GM19023 (cell line): Measurements from ENCODE around the gene ZNF488.

Experiments used
- ATAC-seq: cut with Tn5 transposase; IDR thresholded peaks from one replicate; pipeline ENCODE4 v1.9.1; 2021; ENCODE audit warnings: mild to moderate bottlenecking, moderate library complexity; ENCODE audit not compliant: unreplicated experiment

ZNF488 gene

DNA sequence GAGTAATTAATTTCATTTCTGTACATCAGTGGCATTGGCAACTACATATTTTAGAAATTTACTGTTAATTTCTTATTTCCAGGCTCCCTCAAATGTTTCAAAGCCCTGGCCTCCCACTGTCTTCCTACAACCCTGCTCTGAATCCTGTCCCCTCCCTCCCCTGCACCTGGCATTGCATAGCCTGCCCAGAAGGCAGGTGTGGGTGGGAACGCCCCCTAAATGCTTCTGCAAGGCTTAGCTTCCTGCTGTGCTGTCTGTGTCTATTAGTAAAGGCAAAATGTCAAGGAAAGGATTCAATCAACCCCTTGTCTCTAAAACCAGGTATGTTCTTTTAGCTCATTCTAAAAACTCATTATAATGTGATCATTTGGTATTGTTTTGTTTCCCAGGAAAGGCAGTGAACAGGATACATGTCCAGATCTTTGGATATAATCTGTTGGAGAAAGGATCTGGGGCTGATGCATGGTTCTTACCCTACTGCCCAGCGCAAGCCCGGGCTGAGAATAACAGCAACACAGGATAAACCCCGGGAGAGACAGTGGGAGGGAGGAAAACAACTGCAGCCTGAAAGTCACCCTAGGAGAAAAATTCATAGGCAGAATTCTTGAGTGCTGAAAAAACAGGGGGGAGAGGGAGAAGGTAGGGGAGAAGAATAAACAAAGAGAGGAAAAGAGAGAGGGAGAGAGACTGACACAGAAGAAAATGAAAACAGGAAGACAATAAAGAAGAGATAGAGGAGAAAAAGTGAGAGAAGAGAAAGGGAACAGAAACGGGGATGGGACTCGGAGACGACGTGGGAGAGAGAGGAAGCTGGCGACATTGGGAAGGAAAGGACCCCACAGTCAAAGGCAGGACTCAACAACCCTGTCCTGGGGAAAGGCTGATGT, 589 bp downstream of the ZNF488 start:
- ATAC-seq = no peak

DNA sequence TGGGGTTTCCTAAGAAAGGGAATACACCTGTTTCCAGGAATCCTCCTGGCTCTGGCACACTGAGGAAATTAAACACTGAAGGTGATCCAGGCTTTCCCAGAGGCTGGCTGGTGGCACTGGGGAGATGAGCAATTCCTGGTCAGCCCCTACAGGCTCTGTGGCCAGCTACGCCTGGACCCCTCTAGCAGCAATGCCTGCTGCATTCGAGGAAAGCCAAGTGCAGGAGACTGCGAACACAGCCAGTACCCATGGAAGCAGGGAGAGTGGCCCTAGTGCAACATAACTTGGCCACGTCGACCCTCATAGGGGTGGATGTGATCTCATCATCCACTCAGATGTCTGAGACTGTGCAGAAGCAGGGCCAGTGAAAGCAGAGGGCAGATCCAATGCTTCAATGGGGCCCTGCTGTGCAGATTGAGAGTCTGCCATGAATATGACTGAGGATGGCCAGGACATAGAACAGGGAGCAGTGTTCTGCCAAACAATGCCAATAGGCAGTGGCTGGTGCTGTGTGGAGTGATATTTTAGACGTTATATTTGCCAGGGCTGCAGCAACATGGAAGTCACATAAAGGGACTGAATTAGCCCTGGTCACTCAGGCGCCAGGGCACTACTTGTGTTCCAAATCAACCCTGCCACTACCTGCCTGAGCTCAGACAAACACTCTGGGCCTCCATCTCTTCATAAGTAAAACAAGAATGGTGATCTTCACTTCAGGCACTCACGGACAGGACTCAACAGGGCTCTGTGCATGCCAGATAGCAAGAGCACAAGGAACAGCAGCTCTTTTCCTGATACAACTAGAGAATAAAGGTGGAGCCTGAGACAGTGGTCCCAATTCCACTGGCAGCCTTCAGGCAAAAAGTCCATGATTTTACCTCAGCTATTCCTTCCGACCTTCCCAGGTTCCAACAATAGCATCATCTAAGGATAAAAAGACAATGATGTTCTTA, 2.4 kb downstream of the ZNF488 start:
- no peak for ATAC-seq

DNA sequence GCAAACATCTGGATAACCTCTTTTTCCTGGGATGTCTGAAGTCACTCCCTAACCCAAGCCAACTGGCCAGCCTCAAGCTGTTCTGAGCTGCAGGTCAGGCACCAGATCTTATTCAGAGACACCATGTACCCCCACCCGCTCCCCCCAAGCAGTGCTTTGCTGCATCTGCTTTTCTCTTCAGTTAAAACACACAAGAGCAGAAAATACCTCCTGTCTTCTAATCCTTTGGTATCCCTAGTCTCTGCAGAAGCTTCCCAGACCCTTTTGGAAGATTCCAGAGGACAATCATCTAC, 3.0 kb downstream of the ZNF488 start:
- no peak for ATAC-seq

DNA sequence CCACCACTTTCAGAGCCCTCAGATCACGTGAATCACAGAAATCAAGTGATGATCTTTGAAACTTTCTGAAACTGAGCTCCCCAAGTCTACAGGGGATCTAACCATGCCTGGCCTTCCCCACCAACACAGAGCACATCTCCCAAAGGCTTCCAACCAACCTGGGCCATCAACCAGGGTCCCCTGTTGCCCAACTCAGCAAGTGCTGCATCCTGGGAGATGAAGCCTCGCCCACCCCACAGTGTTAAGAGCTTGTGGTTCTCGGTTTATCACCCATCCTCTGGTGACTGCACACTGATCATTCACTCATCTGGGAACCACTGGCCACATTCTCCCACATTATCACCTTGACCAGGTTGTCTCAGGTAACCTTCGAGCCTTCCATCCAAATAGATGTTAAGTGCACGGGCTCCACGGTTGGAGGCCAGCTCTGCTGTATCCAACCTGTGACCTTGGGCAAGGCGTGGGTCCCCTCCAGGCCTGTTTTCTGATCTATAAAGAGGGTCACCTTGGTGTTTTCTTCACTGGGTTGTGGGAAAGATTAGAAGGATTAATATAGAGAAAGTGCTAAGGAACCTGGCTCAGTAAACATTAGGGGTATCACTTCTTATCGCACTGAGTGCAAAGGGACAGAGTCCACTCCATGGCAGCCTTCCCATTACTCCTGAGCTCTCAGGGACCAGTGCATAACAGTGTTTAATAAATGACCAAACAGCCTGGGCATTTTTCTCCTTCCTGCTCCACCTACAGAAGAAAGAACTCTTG, 3.6 kb downstream of the ZNF488 start:
- no peak for ATAC-seq

DNA sequence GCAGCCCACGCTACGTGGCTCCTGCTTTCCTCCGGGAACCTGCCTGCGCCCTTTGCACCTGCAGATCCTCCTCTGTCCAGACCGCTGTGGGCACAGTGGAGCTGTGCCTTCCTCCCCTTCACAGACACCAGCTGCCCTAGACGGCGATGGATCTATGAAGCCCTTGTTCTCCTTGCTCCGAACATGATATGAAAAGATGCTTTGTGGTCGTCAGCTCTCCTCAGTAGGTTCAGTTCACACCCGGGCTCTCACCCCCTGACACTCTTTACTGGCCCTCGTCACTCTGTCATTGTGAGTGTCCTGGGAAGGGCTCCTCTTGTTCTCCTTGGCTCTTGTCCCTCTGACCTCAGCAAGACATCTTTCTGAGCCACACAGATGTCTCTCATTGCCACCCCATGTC, 4.2 kb downstream of the ZNF488 start:
- no peak for ATAC-seq

DNA sequence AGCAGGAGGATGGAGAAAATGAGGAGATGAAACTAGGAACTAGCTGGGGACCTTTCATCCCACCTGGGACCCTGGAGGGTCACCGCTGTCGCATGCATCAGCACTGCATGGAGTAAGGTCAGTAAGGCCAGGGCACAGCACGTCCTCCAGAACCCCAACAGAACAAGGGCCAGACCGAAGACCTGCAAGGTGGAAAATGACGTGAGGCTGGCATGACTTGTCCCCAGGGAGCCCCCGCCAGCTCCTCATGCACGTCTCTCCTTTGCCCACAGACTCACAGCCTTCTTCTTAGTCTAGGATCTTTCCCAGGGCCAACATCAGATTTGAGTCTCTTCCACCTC, 4.7 kb downstream of the ZNF488 start:
- no peak for ATAC-seq

DNA sequence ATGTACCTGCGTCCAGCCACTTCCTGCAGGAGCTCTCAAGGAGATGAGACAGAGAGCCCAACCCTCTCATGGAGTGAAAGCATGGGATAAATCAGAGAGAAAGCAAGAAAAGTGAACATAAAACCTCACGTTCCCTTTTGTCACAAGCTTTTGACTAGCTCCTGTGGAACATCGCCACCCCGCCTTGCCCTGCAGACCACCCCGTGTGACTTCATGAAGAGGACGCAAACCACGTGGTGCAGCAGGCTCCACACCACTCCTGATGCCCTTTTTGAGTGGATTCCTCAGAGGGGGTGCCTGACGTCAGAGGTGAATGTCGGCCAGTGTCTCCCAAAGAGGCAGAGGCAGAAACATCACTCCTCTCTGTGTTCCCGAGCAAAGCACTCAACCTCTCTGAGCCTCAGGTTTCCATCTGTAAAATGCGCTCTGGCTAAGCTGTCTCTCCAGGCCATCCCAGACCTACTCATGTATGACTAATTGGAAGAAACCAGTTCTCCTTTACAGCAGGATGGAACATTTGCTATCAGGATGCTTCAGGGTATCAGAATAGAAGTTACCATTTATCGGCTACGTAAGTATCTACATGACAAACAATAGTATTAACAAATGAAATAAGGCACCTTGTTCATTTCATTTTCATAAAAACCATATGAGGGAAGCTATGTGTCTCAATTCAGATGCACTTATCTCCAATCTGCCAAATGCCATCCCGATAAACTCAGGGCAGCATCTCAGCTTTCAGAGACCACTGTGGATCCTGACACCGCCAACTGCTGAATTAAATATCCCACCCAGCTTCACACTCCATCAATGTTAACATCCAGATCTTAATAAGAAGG, 5.3 kb downstream of the ZNF488 start:
- ATAC-seq = no peak

DNA sequence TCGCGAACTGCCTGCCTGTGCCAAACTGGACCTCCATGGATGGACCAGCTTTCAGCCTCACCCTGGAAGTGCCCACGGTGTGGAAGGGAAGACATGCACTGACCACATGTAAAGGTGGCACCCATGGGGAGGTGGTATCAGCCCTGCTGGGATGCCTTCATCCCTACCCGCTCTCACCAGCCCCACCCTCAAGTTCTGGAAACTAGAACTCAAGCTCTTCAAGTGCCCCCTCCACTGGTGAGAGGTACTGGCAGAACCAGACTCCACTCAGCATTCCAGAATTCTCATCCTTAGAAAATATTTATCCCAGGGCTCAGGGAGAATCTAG, 5.9 kb downstream of the ZNF488 start:
- no peak for ATAC-seq

DNA sequence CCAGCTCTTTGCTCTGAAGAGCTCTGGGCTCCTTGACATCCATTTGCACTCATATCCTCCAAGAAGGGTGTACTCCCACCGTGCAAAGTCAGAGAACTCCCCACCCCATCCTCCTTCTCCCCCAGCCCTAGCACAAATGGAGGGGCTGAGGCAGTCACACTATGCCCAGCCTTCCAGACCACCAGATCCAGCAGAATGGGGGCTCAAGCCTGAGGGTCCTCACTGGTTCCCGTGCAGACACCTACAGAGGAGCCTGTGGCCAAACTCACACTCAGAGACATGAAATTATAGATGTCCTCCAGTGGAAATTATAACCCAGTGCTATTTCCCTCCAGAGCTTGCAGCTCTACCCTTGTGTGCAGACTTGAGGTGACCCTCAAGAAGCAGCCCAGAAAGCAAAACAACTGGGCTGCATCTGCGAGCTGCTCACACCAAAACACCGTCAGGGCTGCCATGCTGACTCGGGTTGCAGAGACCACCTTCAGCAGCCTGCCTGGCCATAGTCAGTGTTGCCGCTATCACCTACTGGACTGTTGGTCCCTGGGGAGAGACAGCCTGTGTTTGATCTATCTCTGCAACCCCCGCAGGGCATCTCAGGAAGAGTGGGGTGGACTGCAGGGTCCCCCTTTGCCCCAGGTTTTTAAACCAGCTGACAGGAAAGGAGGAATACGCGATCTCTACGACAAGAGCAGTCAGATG, 7.4 kb downstream of the ZNF488 start:
- ATAC-seq = no peak

DNA sequence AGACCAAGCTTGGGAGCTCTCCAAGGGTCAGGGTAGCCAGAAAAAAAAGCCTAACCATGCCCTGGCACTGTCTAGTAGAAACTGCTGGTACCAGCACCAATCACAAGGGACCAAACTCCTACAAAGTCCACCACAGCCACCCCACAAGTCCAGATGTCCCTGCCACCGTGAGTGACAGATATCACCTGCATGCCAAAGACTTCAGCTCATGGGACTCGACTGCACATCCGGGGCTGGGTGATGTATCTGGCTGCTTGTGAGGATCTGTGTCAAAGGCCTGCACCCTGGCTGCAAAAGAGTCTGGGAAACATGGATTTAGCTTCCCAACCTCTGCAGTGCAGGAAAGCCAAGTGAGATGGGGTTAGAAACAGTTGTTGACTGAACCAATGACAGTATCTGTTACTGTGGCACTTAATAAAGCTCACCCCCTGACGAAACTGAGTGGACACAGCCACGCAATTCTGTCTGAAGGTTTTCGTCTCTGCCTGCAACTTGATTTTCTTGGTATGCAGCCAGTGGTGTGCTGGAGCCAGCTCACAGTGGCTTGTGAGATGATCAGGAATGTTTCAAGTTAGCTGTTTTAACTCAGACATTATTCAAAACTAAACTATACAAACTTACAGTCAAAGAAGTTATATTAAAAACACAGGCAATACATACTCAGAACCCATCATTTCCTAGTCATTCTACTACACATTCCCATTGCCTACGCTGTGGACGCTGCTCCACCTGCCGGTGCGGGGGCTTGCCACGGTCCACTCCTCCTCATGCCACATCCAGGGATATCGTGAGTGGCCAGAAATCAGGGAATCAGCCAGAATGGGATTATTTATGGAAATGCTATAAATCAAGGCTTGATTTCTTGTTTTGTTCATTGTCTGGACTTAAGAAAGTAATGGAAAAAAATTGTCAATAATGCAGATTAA, 9.2 kb downstream of the ZNF488 start:
- ATAC-seq = no peak

DNA sequence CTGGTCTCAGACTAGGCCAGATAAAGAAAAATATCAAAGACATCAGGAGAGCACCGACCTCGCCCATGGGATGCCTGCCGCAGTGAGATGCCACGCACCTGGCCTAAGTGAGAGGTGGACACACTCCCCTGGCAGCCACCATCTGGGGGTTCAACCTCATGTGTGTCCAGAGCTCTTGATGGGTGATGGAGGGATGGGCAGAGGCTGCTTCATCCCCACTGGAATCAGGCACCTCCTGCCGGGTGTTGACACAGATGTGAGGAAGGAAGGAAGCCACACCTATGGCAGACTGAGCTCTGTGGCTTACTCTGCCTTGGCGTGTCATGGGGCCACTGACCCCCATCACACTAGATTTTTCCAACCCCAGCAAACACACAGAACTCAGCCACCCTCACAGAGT, 11.4 kb downstream of the ZNF488 start:
- no peak for ATAC-seq

DNA sequence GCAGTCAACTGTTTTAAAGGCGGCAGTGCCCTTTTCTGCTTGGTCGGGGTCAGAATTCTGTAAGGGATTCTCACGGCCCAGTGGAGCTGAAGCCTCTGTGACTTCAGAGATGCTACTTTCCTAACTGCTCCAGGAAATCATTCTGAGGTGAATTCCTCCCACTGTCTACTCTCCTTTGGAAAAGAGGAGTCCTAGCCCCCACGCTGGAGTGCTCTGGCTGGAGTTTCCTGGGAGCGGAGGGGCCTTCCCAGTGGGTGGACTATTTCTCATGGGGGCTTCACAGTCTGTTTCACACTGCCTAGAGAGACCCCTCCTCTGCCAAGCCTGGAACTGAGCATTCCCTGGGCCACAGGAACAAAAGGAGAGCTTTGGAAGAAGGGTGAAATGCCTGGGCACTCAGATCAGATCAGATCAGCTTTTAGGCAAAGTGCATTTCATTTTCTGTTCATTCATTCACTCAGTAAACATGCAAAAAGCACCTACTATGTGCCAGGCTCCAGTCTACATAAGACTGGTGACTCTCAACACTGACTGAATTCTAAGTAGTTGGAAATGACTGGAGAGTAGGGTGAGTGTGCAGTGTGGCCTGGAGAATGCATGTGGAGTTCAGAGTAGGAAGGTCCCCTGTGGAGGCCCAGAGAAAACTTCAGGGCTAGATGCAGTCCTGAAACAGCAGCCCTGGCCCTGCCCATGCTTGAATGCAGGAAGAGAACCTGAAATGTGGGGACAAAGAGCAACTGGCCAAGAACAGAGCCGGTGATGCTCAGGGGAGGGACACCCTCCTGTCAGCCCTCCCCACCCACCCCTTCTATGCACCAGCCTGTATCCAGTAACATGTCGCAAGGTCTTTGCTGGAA, 12.2 kb downstream of the ZNF488 start:
- ATAC-seq = no peak

DNA sequence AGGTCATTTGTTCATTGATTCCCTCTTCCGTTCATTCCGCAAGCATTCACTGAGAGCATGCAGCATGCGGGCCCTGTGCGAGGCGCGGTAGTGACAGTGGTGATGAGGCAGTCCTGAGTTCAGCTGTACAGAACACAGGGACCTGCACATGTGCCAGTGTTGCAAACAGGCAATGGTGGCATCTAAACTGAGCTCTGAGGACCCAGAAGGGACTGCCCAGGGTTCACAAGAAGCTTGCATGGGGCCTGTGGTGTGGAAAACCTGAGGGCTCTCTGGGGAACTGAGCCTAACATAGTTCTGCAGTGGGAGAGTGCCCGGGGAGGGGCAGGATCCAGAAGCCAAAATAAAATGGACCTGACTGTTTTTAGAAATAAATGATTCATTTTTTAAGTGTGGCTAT, 13.2 kb downstream of the ZNF488 start:
- no peak for ATAC-seq

DNA sequence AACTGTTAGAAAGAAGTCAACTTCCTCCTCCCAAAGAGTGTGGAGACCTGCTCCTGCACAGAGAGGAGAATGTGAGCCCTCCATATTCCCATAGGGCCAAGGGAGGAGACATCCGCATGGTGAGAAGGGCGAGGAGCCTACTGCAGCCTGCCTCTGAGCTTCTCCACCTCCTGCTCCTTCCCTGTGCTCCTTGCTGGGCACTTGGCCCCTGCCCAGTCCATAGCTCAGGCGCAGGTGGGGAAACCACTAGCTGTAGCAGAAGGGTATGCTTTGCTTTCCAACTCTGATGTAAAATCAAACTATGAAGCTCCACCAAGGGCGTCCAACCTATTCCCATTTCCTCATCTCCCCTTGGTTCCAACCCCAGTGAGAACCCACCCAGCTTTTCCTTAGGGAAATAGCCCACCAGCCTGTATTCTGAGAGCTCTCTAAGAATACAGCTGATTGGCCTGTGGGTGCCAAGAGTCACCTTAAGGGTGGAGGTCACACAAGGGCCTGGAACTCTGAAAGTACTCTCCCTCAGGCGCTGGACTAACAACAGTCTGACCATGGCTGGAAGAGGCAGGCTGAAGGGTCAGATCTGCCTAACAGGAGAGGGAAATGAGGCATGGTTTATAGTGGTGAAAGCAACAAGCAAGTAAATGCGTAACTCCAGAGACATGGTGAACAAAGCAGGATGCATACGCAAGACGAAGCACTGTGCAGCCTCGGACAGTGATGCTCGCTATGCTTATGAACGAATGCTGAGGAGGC, 13.9 kb downstream of the ZNF488 start:
- ATAC-seq = no peak

DNA sequence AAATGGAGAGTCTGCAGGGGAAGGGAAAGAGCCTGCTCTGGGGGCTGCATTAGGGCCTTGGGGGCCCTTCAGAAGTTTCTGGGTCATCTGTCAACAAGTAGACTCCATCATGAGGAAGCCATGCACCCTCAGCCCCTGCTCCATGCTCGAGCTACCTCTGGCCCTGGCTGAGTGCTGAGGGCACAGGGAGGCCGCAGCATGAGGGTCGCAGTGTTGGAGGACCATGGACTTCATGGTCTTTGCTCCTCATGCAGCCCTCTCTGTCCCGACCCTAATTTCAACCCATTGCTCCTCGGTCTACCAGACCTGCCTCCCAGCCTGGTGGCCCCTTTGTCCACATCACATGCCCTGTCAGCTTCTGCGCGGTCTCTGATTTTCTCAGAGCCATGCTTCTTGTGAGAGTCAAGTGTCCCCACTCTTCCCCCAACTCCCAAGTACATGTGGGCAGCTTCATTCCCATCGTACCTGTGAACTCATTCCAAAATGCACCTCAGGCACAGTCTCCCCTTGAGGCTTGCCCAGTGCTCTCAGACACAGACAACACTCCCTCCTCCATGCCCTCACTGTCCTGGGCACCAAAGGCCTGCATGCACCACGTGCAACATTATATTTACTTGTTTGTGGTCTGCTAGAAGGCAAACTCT, 14.7 kb downstream of the ZNF488 start:
- no peak for ATAC-seq

DNA sequence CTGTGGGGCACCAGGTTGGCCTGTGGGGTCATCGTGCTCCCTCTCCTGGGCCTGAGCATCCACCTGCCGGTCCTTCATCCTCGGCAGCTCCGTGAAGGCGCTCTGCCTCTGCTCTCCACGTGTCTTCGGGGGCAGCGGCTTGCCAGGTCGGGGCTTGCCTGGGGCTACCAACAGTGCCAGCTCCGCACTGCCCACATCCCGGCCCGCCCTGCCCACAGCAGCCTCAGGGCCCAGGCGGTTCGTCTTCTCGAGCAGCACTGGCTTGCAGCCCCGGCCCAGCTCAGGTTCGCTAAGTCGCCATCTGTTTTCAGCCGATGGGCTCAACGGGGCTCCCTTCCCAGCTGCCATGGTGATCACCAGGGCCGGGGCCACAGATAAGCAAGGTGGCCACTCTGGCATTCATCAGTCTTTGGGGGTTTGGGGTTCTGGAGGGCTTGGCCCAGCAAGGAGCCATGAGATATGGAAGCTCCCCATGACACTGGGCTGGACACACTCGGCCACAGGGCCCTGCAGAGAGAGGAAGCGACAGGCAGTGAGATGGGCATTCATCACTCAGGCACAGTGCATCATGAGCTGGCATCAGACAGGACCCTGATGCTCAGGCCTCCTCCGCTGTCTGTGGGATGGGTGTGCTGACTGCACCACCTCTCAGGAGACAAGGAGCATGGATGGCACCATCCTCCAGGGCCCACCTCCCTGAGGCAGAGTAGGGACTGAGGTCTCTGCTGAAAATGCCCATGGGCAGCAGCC, 15.5 kb downstream of the ZNF488 start:
- ATAC-seq = no peak
